ENCODE results near the gene KLHL21.

DNA sequence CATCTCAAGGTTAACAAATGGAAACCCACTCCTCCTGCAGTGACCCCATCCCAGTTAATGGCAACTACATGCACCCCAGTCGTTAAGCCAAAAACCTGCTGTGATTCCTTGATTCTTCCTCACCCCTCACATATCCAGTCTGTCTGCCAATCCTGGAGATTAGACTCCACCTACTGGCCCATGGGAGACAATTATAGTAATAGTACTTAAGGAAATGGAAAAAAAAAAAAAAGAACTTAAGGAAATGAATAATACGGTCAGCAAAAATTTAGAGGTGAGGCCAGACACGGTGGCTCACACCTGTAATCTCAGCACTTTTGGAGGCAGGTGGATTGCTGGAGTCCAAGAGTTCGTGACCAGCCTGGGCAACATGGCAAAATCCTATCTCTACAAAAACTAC, 55.4 kb downstream of the KLHL21 start:
- TF ChIP-seq, protein P1, sequence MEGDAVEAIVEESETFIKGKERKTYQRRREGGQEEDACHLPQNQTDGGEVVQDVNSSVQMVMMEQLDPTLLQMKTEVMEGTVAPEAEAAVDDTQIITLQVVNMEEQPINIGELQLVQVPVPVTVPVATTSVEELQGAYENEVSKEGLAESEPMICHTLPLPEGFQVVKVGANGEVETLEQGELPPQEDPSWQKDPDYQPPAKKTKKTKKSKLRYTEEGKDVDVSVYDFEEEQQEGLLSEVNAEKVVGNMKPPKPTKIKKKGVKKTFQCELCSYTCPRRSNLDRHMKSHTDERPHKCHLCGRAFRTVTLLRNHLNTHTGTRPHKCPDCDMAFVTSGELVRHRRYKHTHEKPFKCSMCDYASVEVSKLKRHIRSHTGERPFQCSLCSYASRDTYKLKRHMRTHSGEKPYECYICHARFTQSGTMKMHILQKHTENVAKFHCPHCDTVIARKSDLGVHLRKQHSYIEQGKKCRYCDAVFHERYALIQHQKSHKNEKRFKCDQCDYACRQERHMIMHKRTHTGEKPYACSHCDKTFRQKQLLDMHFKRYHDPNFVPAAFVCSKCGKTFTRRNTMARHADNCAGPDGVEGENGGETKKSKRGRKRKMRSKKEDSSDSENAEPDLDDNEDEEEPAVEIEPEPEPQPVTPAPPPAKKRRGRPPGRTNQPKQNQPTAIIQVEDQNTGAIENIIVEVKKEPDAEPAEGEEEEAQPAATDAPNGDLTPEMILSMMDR (conservative IDR thresholded peaks at IDR 0.05 in 1 of 2, IDR thresholded peaks at IDR 0.05 in 1 of 2; ENCODE audit: extremely low read depth in 1 of 2, insufficient read depth in 1 of 2, low read depth in 1 of 2, low read length in 2 of 2) = peak; percentile 4 to 24
- no peak for TF ChIP-seq EZH2 (IDR thresholded peaks at IDR 0.05; ENCODE audit: borderline replicate concordance, low read length)
